ENCODE data around the gene MAP3K4.
"Not testable (repeated sequence)": the region's sequence is repeated elsewhere in the genome, so short reads cannot be mapped to it uniquely, and the experiment has no call there.

Gene MAP3K4

GRCh38 chr6:161117942-161118341 lies 126.4 kb downstream of the MAP3K4 start:
- no peak for DNase-seq (ENCODE audit: low read depth in 2 of 2, low spot score in 1 of 2)

GRCh38 chr6:161123319-161123718 lies 131.8 kb downstream of the MAP3K4 start:
- DNase-seq (ENCODE audit: low read depth in 2 of 2, low spot score in 1 of 2) = not testable (repeated sequence)

GRCh38 chr6:161125591-161125990 lies 134.0 kb downstream of the MAP3K4 start:
- DNase-seq (ENCODE audit: low read depth in 2 of 2, low spot score in 1 of 2) = no peak

- DNase-seq (ENCODE audit: low read depth in 2 of 2, low spot score in 1 of 2) = no peak
Observed at GRCh38 chr6:161127071-161127740, 135.6 kb downstream of the MAP3K4 start.

- no peak for DNase-seq (ENCODE audit: low read depth in 2 of 2, low spot score in 1 of 2)
Observed at GRCh38 chr6:161128230-161128629, 136.7 kb downstream of the MAP3K4 start.

- no peak for DNase-seq (ENCODE audit: low read depth in 2 of 2, low spot score in 1 of 2)
Observed at GRCh38 chr6:161128680-161129196, 137.2 kb downstream of the MAP3K4 start.

GRCh38 chr6:161130541-161130940 lies 139.0 kb downstream of the MAP3K4 start:
- no peak for DNase-seq (ENCODE audit: low read depth in 2 of 2, low spot score in 1 of 2)

GRCh38 chr6:161130967-161131766 lies 139.6 kb downstream of the MAP3K4 start:
- no peak for DNase-seq (ENCODE audit: low read depth in 2 of 2, low spot score in 1 of 2)

GRCh38 chr6:161132384-161132783 lies 140.8 kb downstream of the MAP3K4 start:
- no peak for DNase-seq (ENCODE audit: low read depth in 2 of 2, low spot score in 1 of 2)

GRCh38 chr6:161133963-161134362 lies 142.4 kb downstream of the MAP3K4 start:
- no peak for DNase-seq (ENCODE audit: low read depth in 2 of 2, low spot score in 1 of 2)

- DNase-seq (ENCODE audit: low read depth in 2 of 2, low spot score in 1 of 2) = no peak
Observed at GRCh38 chr6:161134550-161135298, 143.2 kb downstream of the MAP3K4 start.

- no peak for DNase-seq (ENCODE audit: low read depth in 2 of 2, low spot score in 1 of 2)
Observed at GRCh38 chr6:161135695-161136591, 144.4 kb downstream of the MAP3K4 start.

- DNase-seq (ENCODE audit: low read depth in 2 of 2, low spot score in 1 of 2) = no peak
Observed at GRCh38 chr6:161136655-161137054, 145.1 kb downstream of the MAP3K4 start.

- no peak for DNase-seq (ENCODE audit: low read depth in 2 of 2, low spot score in 1 of 2)
Observed at GRCh38 chr6:161137320-161137719, 145.8 kb downstream of the MAP3K4 start.

GRCh38 chr6:161137839-161138542 lies 146.4 kb downstream of the MAP3K4 start:
- no peak for DNase-seq (ENCODE audit: low read depth in 2 of 2, low spot score in 1 of 2)

- no peak for DNase-seq (ENCODE audit: low read depth in 2 of 2, low spot score in 1 of 2)
Observed at GRCh38 chr6:161138543-161139303, 147.2 kb downstream of the MAP3K4 start.

GRCh38 chr6:161139304-161139765 lies 147.8 kb downstream of the MAP3K4 start:
- DNase-seq (ENCODE audit: low read depth in 2 of 2, low spot score in 1 of 2) = no peak

- no peak for DNase-seq (ENCODE audit: low read depth in 2 of 2, low spot score in 1 of 2)
Observed at GRCh38 chr6:161139766-161140553, 148.4 kb downstream of the MAP3K4 start.

- no peak for DNase-seq (ENCODE audit: low read depth in 2 of 2, low spot score in 1 of 2)
Observed at GRCh38 chr6:161140554-161140875, 148.9 kb downstream of the MAP3K4 start.

Data from stimulated activated CD8-positive, alpha-beta memory T cell treated with anti-CD3 and anti-CD28 coated beads, Interleukin-4, amount 100 ng/mL, for 4 hours (primary cell).